RWPE1 (cell line): ENCODE data around the gene SLC9A5.

Source experiments
- CTCF ChIA-PET: fragments of 350-600 bp; sonication (Branson Sonifier 250); formaldehyde crosslinking; extraction: SDS; loops from one replicate; lab custom pipeline; 2021; lab: Yijun Ruan, JAX
- POLR2A ChIA-PET: fragments of 400-600 bp; formaldehyde crosslinking; extraction: SDS; loops from one replicate; lab custom pipeline; 2020; ENCODE audit warnings: antibody characterized with exemption; ENCODE audit not compliant: low non-redundant PET; lab: Yijun Ruan, JAX
- DNase-seq: peaks from one replicate; pipeline ENCODE4 v3.0.0; 2012; ENCODE audit warnings: low spot score
- H3K27ac ChIP-seq: fragments of 450-650 bp; 2 replicates; pipeline ENCODE4 v1.5.1; 2017
- CTCF ChIP-seq: fragments of 450-650 bp; conservative IDR thresholded peaks from 2 replicates; pipeline ENCODE4 v1.5.1; 2017; ENCODE audit warnings: low read depth, mild to moderate bottlenecking

Gene SLC9A5

GRCh38 chr16:67242138-67242730 is 6.5 kb upstream of the SLC9A5 start:
- TF ChIP-seq CTCF, result no peak
- H3K27ac ChIP-seq, result peak overlapping the region; percentile 92
- ChIA-PET POLR2A (no interaction called here), CTCF (interaction anchor here (1.1 kb wide), 1 partner anchor 57 kb away, joined by 4 read pairs; no protein-coding TSS in a partner anchor)
- no peak for DNase-seq

- no peak for TF ChIP-seq CTCF
- H3K27ac ChIP-seq, result peak overlapping the region; percentile 92
- ChIA-PET CTCF (no interaction called here), POLR2A (no interaction called here)
- DNase-seq, result no peak
These were observed 5.3 kb upstream of the SLC9A5 start for GRCh38 chr16:67243481-67243880.

GRCh38 chr16:67244387-67245185 is 4.2 kb upstream of the SLC9A5 start:
- POLR2A ChIA-PET, result interaction anchor here (0.6 to 1.1 kb wide), 3 partner anchors 16 to 218 kb away, joined by 3 to 4 read pairs (median 4); no protein-coding TSS in a partner anchor
- CTCF ChIA-PET, result interaction anchor here (0.7 to 1.9 kb wide), 3 partner anchors 34 to 222 kb away, joined by 3 to 8 read pairs (median 3); no protein-coding TSS in a partner anchor
- H3K27ac ChIP-seq, result peak overlapping the region; percentile 92
- peak; percentile 79 for DNase-seq
- TF ChIP-seq CTCF, result no peak

- TF ChIP-seq CTCF, result no peak
- DNase-seq, result no peak
- H3K27ac ChIP-seq, result peak overlapping the region; percentile 92
- CTCF ChIA-PET, result interaction anchor here (0.6 to 1.9 kb wide), 2 partner anchors 12 to 47 kb away, joined by 4 to 8 read pairs; no protein-coding TSS in a partner anchor
- POLR2A ChIA-PET, result interaction anchor here (1.1 kb wide), 1 partner anchor 94 kb away, joined by 4 read pairs; no protein-coding TSS in a partner anchor
These were observed 3.6 kb upstream of the SLC9A5 start for GRCh38 chr16:67245186-67245585.

GRCh38 chr16:67245674-67246080 is 3.1 kb upstream of the SLC9A5 start:
- H3K27ac ChIP-seq, result peak overlapping the region; percentile 92
- POLR2A ChIA-PET, result interaction anchor here (1.6 kb wide), 1 partner anchor 19 kb away, joined by 11 read pairs; the partner anchor contains the start of gene TMEM208

More at GRCh38 chr16:67245674-67246080, 3.1 kb upstream of the SLC9A5 start:
- DNase-seq, result no peak
- TF ChIP-seq CTCF, result no peak
- CTCF ChIA-PET, result interaction anchor here (0.6 to 1.9 kb wide), 5 partner anchors 11 to 605 kb away, joined by 3 to 8 read pairs (median 4); partner anchors contain the start of gene TPPP3
